Stimulated activated CD8-positive, alpha-beta memory T cell treated with anti-CD3 and anti-CD28 coated beads, Interleukin-12 subunit alpha, Interleukin-12 subunit beta, amount 100 ng/mL, for 24 hours (primary cell): ENCODE measurements around the gene RIMS4.

Experiments
- DNase-seq: peaks from one replicate; pipeline ENCODE4 v3.0.0-alpha.2; 2020; ENCODE audit errors: extremely low read depth

Gene RIMS4

GRCh38 chr20:44742304-44743079, 67.9 kb downstream of the RIMS4 start:
- DNase-seq = no peak

GRCh38 chr20:44739942-44740341, 70.4 kb downstream of the RIMS4 start:
- DNase-seq = no peak

- no peak for DNase-seq
Observed at GRCh38 chr20:44738813-44739477, 71.4 kb downstream of the RIMS4 start.

GRCh38 chr20:44737116-44737515, 73.2 kb downstream of the RIMS4 start:
- DNase-seq = no peak

GRCh38 chr20:44736170-44737021, 74.0 kb downstream of the RIMS4 start:
- no peak for DNase-seq

- DNase-seq = no peak
Observed at GRCh38 chr20:44735816-44736169, 74.6 kb downstream of the RIMS4 start.

GRCh38 chr20:44734938-44735337, 75.4 kb downstream of the RIMS4 start:
- no peak for DNase-seq

- no peak for DNase-seq
Observed at GRCh38 chr20:44733341-44734069, 76.8 kb downstream of the RIMS4 start.

GRCh38 chr20:44732327-44732726, 78.0 kb downstream of the RIMS4 start:
- DNase-seq = no peak

GRCh38 chr20:44731657-44732056, 78.7 kb downstream of the RIMS4 start:
- no peak for DNase-seq

GRCh38 chr20:44730441-44730840, 79.9 kb downstream of the RIMS4 start:
- DNase-seq = no peak

- DNase-seq = no peak
Observed at GRCh38 chr20:44728801-44729443, 81.4 kb downstream of the RIMS4 start.

- no peak for DNase-seq
Observed at GRCh38 chr20:44727651-44728050, 82.7 kb downstream of the RIMS4 start.

GRCh38 chr20:44727039-44727438, 83.3 kb downstream of the RIMS4 start:
- DNase-seq = no peak

- no peak for DNase-seq
Observed at GRCh38 chr20:44725837-44726236, 84.5 kb downstream of the RIMS4 start.

GRCh38 chr20:44724423-44725091, 85.8 kb downstream of the RIMS4 start:
- no peak for DNase-seq

GRCh38 chr20:44723798-44724362, 86.5 kb downstream of the RIMS4 start:
- DNase-seq = no peak

- DNase-seq = no peak
Observed at GRCh38 chr20:44723391-44723790, 87.0 kb downstream of the RIMS4 start.

- DNase-seq = no peak
Observed at GRCh38 chr20:44722990-44723389, 87.4 kb downstream of the RIMS4 start.

- DNase-seq = no peak
Observed at GRCh38 chr20:44721785-44722054, 88.6 kb downstream of the RIMS4 start.
